GM12878 (cell line): ENCODE measurements around the gene CLCNKA. TPM values are rescaled to one million over a fixed set of nuclear protein-coding genes. Genes with fewer than 3 reads are reported as not detected.

Source experiments
- ATAC-seq: fragments of 200-7000 bp; cut with Tn5 transposase; 3 replicates; pipeline ENCODE4 v1.9.1; 2020; ENCODE audit warnings: mild to moderate bottlenecking, moderate library complexity
- BruUV-seq: library from RNA; stranded (reverse); fragments of 400-500 nt; replicated peaks from 2 replicates; lab custom pipeline; 2021; lab: Mats Ljungman, UMichigan
- CTCF ChIA-PET: fragments of 300-600 bp; sonication (Branson Sonifier 250); formaldehyde crosslinking; extraction: SDS; loops from one replicate; lab custom pipeline; 2021; ENCODE audit warnings: inconsistent platforms; lab: Yijun Ruan, JAX
- POLR2A ChIA-PET: fragments of 350-600 bp; formaldehyde crosslinking; extraction: SDS; loops from one replicate; lab custom pipeline; 2021; ENCODE audit warnings: inconsistent platforms; lab: Charles Lee
- RAD21 ChIA-PET: fragments of 300-600 bp; sonication (Branson Sonifier 250); formaldehyde crosslinking; loops from one replicate; lab custom pipeline; 2023; ENCODE audit warnings: antibody characterized with exemption; ENCODE audit not compliant: unreplicated experiment; lab: Charles Lee
- SMC1A ChIA-PET: fragments of 300-600 bp; sonication (Branson Sonifier 250); formaldehyde crosslinking; loops from one replicate; lab custom pipeline; 2023; ENCODE audit not compliant: unreplicated experiment, uncharacterized antibody; lab: Charles Lee
- DNase-seq: peaks from one replicate; pipeline ENCODE4 v3.0.0-alpha.2; 2011; ENCODE audit warnings: low read depth, low spot score
- FAIRE-seq: peaks from 3 replicates; lab custom pipeline; 2011; peaks lifted over from hg19 to GRCh38; lab: Jason Lieb, UNC
- H2AFZ ChIP-seq: 2 replicates; pipeline ENCODE4 v1.6.0; 2011; ENCODE audit warnings: low read depth, low read length, control low read depth; ENCODE audit not compliant: control insufficient read depth
- H3K27ac ChIP-seq: 2 replicates; pipeline ENCODE4 v1.5.1; 2011; ENCODE audit warnings: control low read depth; ENCODE audit not compliant: control insufficient read depth, insufficient read depth
- H3K27me3 ChIP-seq, 2 experiments: replicated peaks in 1 of 2; 2 replicates each; pipeline versions ENCODE4 v1.6.0 to v1.6.1; 2011; ENCODE audit warnings: low read length in 1 of 2; ENCODE audit not compliant: control insufficient read depth in 2 of 2, insufficient read depth in 2 of 2
- H3K36me3 ChIP-seq, 2 experiments: 2 replicates each; pipeline ENCODE4 v1.5.1; 2011; ENCODE audit warnings: low read length in 1 of 2; ENCODE audit not compliant: control insufficient read depth in 2 of 2, insufficient read depth in 2 of 2
- H3K4me1 ChIP-seq: 2 replicates; pipeline ENCODE4 v1.6.1; 2011; ENCODE audit warnings: mild to moderate bottlenecking, low read length, moderate library complexity, mixed read lengths; ENCODE audit not compliant: control insufficient read depth, insufficient read depth
- H3K4me2 ChIP-seq: 2 replicates; pipeline ENCODE4 v1.6.0; 2011; ENCODE audit warnings: control low read depth; ENCODE audit not compliant: control insufficient read depth, insufficient read depth
- H3K4me3 ChIP-seq: fragments of 200-600 bp; sonication (generic); 2 replicates; pipeline ENCODE4 v1.5.1; 2016
- H3K79me2 ChIP-seq: 2 replicates; pipeline ENCODE4 v1.6.0; 2011; ENCODE audit warnings: low read length; ENCODE audit not compliant: control insufficient read depth, insufficient read depth
- H3K9ac ChIP-seq: 2 replicates; pipeline ENCODE4 v1.8.0; 2011; ENCODE audit warnings: low read length, control low read depth, mixed read lengths; ENCODE audit not compliant: control insufficient read depth, insufficient read depth
- H3K9me3 ChIP-seq: replicated peaks from 3 replicates; pipeline ENCODE4 v1.5.1; 2011; ENCODE audit warnings: mild to moderate bottlenecking, low read length; ENCODE audit not compliant: control insufficient read depth, insufficient read depth
- H4K20me1 ChIP-seq: 2 replicates; pipeline ENCODE4 v1.6.0; 2011; ENCODE audit not compliant: control insufficient read depth, insufficient read depth
- BACH1 ChIP-seq: fragments of 450-650 bp; IDR thresholded peaks from 2 replicates; pipeline ENCODE4 v1.6.1; 2017; ENCODE audit warnings: mild to moderate bottlenecking, borderline replicate concordance
- CBX3 ChIP-seq: fragments of 200-600 bp; sonication (generic); IDR thresholded peaks from 2 replicates; pipeline ENCODE4 v1.6.1; 2016; ENCODE audit warnings: low read depth, borderline replicate concordance
- CBX5 ChIP-seq: sonication (generic); IDR thresholded peaks from 2 replicates; pipeline ENCODE4 v1.6.1; 2016; ENCODE audit warnings: low read depth, moderate library complexity, mild to moderate bottlenecking, inconsistent platforms
- CHD1 ChIP-seq: IDR thresholded peaks from 2 replicates; pipeline ENCODE4 v1.6.1; 2012; ENCODE audit warnings: low read depth, low read length, improper control_type of control experiment
- EED ChIP-seq: sonication (generic); IDR thresholded peaks from 2 replicates; pipeline ENCODE4 v1.6.1; 2016; ENCODE audit warnings: antibody characterized with exemption, low read depth
- MTA2 ChIP-seq: fragments of 450-650 bp; IDR thresholded peaks from 2 replicates; pipeline ENCODE4 v1.6.1; 2016; ENCODE audit warnings: low read depth, mild to moderate bottlenecking, moderate library complexity
- SMARCA5 ChIP-seq: fragments of 450-650 bp; IDR thresholded peaks from 2 replicates; pipeline ENCODE4 v1.6.1; 2017; ENCODE audit warnings: mild to moderate bottlenecking
- SREBF2 ChIP-seq: IDR thresholded peaks from 2 replicates; pipeline ENCODE4 v1.6.1; 2012; ENCODE audit warnings: mild to moderate bottlenecking, low read length
- ZBTB40 ChIP-seq: fragments of 450-650 bp; IDR thresholded peaks from 2 replicates; pipeline ENCODE4 v1.6.1; 2016; ENCODE audit warnings: mild to moderate bottlenecking, moderate library complexity, borderline replicate concordance
- WGBS: methylation state at CpG from one replicate; pipeline ENCODE4 v1.1.6; 2016; ENCODE audit warnings: low lambda C conversion rate; ENCODE audit not compliant: insufficient replicate concordance, insufficient coverage; ENCODE audit errors: missing lambda C conversion rate; 5-methylcytosine and 5-hydroxymethylcytosine counted together
- in situ Hi-C: fragments of 300-500 bp; cut with MboI; formaldehyde crosslinking; loops from 9 replicates; pipeline ENCODE4 v1.14.3; 2018; ENCODE audit warnings: mixed read lengths
- intact Hi-C: fragments of 100-400 bp; cut with micrococcal nuclease; formaldehyde crosslinking; loops from one replicate; pipeline ENCODE4 v1.14.2; 2022; ENCODE audit not compliant: unreplicated experiment
- polyA plus RNA-seq, 11 experiments: library from polyadenylated mRNA; depleted of rRNA in 4 of 11; unstranded in 6 of 11; stranded (reverse) in 5 of 11; fragments of >200 nt; fragmentation: Nextera tagmentation in 4 of 11; fragmentation: Illumina TruSeq in 1 of 11; extraction: Ambion mirVana in 4 of 11; extraction: Trizol in 1 of 11; gene quantifications; 1 replicate in 1 of 11; 2 replicates in 10 of 11; pipeline versions ENCODE4 v1.2.1 to v1.2.3, GENCODE V29; 2011 to 2016; ENCODE audit warnings: inconsistent platforms in 2 of 11, missing spikeins in 2 of 11, low read depth in 1 of 11
- total RNA-seq, 4 experiments: library from RNA; depleted of rRNA in 3 of 4; stranded (reverse); fragments of >200 nt in 3 of 4; fragmentation: Illumina TruSeq in 1 of 4; extraction: Trizol in 1 of 4; gene quantifications; 2 replicates each; pipeline versions ENCODE4 v1.2.1 to v1.2.3, GENCODE V29; 2013 to 2021
- TF ChIP-seq, protein P1 (sequence below): fragments of 450-650 bp; IDR thresholded peaks from 2 replicates; pipeline ENCODE4 v1.6.1; 2016; ENCODE audit warnings: mild to moderate bottlenecking

Gene CLCNKA
- total and polyA plus RNA-seq, 10 of the 15 experiments (the other 5 are each of a cell fraction or from before 2014, with no cell fraction given), result 0.02 to 0.15 (median 0.08) TPM; not detected in 6

DNA sequence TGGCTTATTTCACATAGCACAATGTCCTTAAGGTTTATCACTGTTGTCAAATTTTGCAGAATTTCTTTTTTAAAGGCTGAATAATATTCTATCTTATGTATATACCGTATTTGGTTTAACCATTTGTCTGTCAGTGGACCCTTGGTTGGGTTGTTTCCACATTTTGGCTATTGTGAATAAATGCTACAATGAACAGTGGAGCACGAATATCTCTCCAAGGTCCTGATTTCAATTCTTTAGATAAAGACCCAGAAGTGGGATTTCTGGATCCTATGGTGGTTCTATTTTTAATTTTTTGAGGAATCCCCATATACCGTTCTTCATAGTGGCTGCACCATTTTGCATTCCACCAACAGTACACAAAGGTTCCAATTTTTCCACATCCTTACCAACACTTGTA is 40.2 kb upstream of the CLCNKA start:
- Histone ChIP-seq H3K79me2 (no peaks in the 10 kb centered on the region), H3K36me3 (no peaks in the 10 kb centered on the region), H3K4me2 (no peak overlapping the region), H3K9me3 (peaks cover 5% of the 10 kb centered on the region; the same call in 1 of the 3 replicates), H3K4me1 (peaks cover under 1% of the 10 kb centered on the region), H3K27me3 (no peaks in the 10 kb centered on the region), H3K4me3 (no peak overlapping the region), H4K20me1 (no peaks in the 10 kb centered on the region), H2AFZ (no peak overlapping the region), H3K27ac (no peak overlapping the region), H3K9ac (no peak overlapping the region)
- SMC1A ChIA-PET, result no interaction called here
- in situ Hi-C loops (no loop called here), intact Hi-C loops (no loop called here)
- POLR2A ChIA-PET, result no interaction called here
- RAD21 ChIA-PET, result no interaction called here
- CTCF ChIA-PET, result no interaction called here
- ATAC-seq (no peak), DNase-seq (no peak), FAIRE-seq (no peak)
- 35% methylated on average over 3 of the region's 3 CpGs for WGBS
- TF ChIP-seq SMARCA5 (no peak), MTA2 (no peak), SREBF2 (no peak)
- BruUV-seq, result no TSS peak

DNA sequence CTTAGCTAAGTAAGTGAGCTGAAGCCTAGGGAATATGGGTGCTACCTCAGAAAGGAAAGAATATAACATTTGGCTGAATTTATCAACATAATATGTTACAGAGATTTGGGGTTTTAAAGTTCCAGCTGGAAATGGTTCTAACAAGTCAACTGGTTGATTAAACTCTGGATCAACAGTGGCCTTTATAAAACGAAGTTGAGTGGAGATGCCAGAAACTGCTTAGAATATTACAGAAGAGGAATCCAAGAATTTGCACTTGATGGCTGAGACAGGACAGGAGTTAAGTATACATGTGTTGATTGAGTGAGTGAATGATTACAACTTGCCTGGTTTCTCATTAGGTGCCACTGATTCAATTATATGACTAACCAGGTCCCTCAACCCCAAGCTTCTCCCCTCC is 38.6 kb upstream of the CLCNKA start:
- no peak for FAIRE-seq
- in situ Hi-C loops (no loop called here), intact Hi-C loops (no loop called here)
- POLR2A ChIA-PET, result no interaction called here
- Histone ChIP-seq H3K27ac (no peak overlapping the region), H3K79me2 (no peaks in the 10 kb centered on the region), H3K9ac (no peak overlapping the region), H3K36me3 (no peaks in the 10 kb centered on the region), H3K4me1 (no peaks in the 10 kb centered on the region), H2AFZ (no peak overlapping the region), H3K4me2 (no peak overlapping the region), H4K20me1 (no peaks in the 10 kb centered on the region), H3K27me3 (no peaks in the 10 kb centered on the region), H3K9me3 (peaks cover 5% of the 10 kb centered on the region; the same call in 1 of the 3 replicates), H3K4me3 (no peak overlapping the region)
- DNase-seq, result no peak
- CTCF ChIA-PET, result interaction anchor here (0.6 to 0.8 kb wide), 2 partner anchors 12 to 158 kb away, joined by 3 read pairs; no protein-coding TSS in a partner anchor
- RAD21 ChIA-PET, result interaction anchor here (1.2 kb wide), 1 partner anchor 168 kb away, joined by 4 read pairs; no protein-coding TSS in a partner anchor
- 0% methylated on average over 1 of the region's 1 CpG for WGBS
- ATAC-seq, result no peak
- SMC1A ChIA-PET, result no interaction called here
- BruUV-seq, result no TSS peak
- TF ChIP-seq BACH1 (no peak), EED (no peak), CHD1 (no peak), CBX5 (no peak), CBX3 (no peak), ZBTB40 (no peak)
- TF ChIP-seq, protein P1, sequence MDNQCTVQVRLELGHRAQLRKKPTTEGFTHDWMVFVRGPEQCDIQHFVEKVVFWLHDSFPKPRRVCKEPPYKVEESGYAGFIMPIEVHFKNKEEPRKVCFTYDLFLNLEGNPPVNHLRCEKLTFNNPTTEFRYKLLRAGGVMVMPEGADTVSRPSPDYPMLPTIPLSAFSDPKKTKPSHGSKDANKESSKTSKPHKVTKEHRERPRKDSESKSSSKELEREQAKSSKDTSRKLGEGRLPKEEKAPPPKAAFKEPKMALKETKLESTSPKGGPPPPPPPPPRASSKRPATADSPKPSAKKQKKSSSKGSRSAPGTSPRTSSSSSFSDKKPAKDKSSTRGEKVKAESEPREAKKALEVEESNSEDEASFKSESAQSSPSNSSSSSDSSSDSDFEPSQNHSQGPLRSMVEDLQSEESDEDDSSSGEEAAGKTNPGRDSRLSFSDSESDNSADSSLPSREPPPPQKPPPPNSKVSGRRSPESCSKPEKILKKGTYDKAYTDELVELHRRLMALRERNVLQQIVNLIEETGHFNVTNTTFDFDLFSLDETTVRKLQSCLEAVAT, result no peak
